ENCODE data around the gene C4orf50. TPM values are rescaled to one million over a fixed set of nuclear protein-coding genes. Genes with fewer than 3 reads are reported as not detected.

C4orf50 gene
- total RNA-seq, 1 donor from 2014 or later = not detected

DNA sequence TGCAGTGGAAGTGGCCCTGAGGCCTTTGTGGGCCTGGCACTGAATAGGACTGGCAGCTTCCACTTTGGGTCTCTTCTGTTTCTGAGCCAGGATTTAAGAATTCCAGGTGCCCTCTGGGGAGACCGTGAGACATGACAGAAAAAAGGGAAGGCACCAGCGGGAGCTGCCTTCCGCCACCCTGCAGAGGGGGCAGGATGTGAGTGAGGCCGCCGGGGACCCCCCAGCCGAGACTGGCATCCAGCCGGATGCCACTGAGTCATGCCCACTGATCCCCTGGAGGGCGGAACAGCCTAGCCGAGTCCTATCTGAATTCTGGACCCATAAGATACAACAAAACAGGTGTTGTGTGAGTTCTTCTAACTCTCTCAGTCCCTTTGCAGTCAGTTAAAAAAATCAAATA is 41.3 kb downstream of the C4orf50 start:
- TF ChIP-seq CTCF (IDR thresholded peaks at IDR 0.05; ENCODE audit: borderline replicate concordance) = no peak
- Histone ChIP-seq H3K4me1 (no peaks in the 10 kb centered on the region), H3K9me3 (replicated peaks) (no peaks in the 10 kb centered on the region), H3K27ac (replicated peaks) (no peak overlapping the region), H3K36me3 (no peaks in the 10 kb centered on the region), H3K4me3 (no peak overlapping the region), H3K27me3 (ENCODE audit: low read depth) (peaks cover 96% of the 10 kb centered on the region)
- intact Hi-C loops (cut with micrococcal nuclease) = no loop called here
- DNase-seq = no peak

- no peaks in the 10 kb centered on the region for H3K36me3 ChIP-seq
- H3K9me3 ChIP-seq (replicated peaks) = no peaks in the 10 kb centered on the region
- no peak for DNase-seq
- intact Hi-C loops (cut with micrococcal nuclease) = no loop called here
- TF ChIP-seq CTCF (IDR thresholded peaks at IDR 0.05; ENCODE audit: borderline replicate concordance) = no peak
- no peaks in the 10 kb centered on the region for H3K4me1 ChIP-seq
- H3K27ac ChIP-seq (replicated peaks) = no peak overlapping the region
- H3K27me3 ChIP-seq (ENCODE audit: low read depth) = peaks cover 96% of the 10 kb centered on the region
- H3K4me3 ChIP-seq = no peak overlapping the region
Observed at GRCh38 chr4:5976431-5976830, 41.8 kb downstream of the C4orf50 start.

DNA sequence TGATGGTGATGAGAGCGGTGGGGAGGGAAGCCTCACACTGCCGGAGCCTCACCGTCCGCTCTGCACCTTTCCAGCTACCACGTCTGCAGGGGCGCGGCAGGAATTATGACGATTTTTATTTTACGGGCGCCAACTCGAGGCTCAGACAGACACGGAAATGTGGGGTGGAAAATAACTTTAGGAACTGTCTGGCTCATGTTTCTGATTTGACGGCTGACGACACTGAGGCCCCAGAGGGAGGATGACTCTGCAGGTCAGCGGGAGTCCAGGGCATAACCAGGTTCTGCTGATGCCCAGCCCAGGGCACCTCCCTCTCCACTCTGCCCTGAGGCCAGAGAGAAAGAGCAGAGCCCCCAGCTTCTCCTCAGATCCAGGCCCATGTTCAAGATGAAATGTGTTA is 43.9 kb downstream of the C4orf50 start:
- no peak overlapping the region for H3K4me3 ChIP-seq
- H3K27ac ChIP-seq (replicated peaks) = no peak overlapping the region
- TF ChIP-seq CTCF (IDR thresholded peaks at IDR 0.05; ENCODE audit: borderline replicate concordance) = no peak
- no peaks in the 10 kb centered on the region for H3K9me3 ChIP-seq (replicated peaks)
- peaks cover 96% of the 10 kb centered on the region for H3K27me3 ChIP-seq (ENCODE audit: low read depth)
- no peaks in the 10 kb centered on the region for H3K4me1 ChIP-seq
- no peaks in the 10 kb centered on the region for H3K36me3 ChIP-seq
- intact Hi-C loops (cut with micrococcal nuclease) = no loop called here
- no peak for DNase-seq

DNA sequence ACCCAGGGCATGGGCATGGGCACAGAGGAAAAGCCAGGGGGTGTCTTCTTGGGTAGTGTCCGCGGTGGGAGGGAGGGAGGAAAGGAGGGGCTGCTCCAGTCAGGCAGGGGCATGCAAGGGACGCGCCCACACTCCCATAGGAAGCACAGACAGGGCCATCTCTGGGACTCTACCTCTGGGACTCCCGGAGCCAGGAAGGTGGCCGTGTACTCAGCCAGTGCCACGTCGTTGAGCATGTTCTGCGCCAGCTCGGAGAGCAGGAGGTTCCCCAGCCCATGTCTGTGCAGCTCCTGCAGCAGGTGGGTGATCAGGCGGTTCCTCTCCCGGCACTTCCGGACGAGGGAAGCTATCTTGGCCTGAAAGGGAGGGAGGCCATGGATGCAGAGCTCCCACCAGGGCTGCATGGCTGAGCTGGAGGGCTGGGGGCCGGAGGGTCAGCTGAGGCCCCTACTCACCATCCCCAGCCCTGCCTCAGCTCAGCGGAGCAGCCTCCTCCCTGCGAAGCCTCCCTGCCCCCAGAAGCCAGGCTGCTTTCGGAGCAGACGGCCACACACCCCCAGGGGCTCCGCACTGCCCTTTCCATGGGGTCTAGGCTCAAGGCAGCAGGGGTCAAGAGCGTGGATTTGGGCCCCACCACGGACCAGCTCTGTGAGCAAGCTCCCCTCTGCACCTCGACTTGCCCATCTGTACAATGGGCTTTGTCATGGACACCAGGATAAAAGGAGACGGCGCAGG is 44.6 kb downstream of the C4orf50 start:
- intact Hi-C loops (cut with micrococcal nuclease) = no loop called here
- Histone ChIP-seq H3K4me1 (no peaks in the 10 kb centered on the region), H3K9me3 (replicated peaks) (no peaks in the 10 kb centered on the region), H3K27ac (replicated peaks) (no peak overlapping the region), H3K36me3 (no peaks in the 10 kb centered on the region), H3K27me3 (ENCODE audit: low read depth) (peaks cover 96% of the 10 kb centered on the region), H3K4me3 (no peak overlapping the region)
- TF ChIP-seq CTCF (IDR thresholded peaks at IDR 0.05; ENCODE audit: borderline replicate concordance) = no peak
- no peak for DNase-seq

- Histone ChIP-seq H3K4me3 (no peak overlapping the region), H3K36me3 (no peaks in the 10 kb centered on the region), H3K27ac (replicated peaks) (no peak overlapping the region), H3K4me1 (no peaks in the 10 kb centered on the region), H3K27me3 (ENCODE audit: low read depth) (peaks cover 96% of the 10 kb centered on the region), H3K9me3 (replicated peaks) (no peaks in the 10 kb centered on the region)
- no peak for DNase-seq
- intact Hi-C loops (cut with micrococcal nuclease) = no loop called here
- no peak for TF ChIP-seq CTCF (IDR thresholded peaks at IDR 0.05; ENCODE audit: borderline replicate concordance)
Observed at GRCh38 chr4:5973033-5973432, 45.2 kb downstream of the C4orf50 start.

Data from left ventricle myocardium inferior (tissue), 1 donor.